SK-N-SH (cell line): Measurements from ENCODE around the gene SKA2. TPM values are rescaled to one million over a fixed set of nuclear protein-coding genes. Genes with fewer than 3 reads are reported as not detected.

Source experiments
- CTCF ChIA-PET: fragments of 300-600, 350-600 bp; formaldehyde crosslinking; extraction: SDS; loops from one replicate; lab custom pipeline; 2021; lab: Yijun Ruan, JAX
- POLR2A ChIA-PET: fragments of 350-600 bp; sonication (Branson Sonifier 250); formaldehyde crosslinking; extraction: SDS; loops from one replicate; lab custom pipeline; 2020; ENCODE audit warnings: antibody characterized with exemption, inconsistent platforms; lab: Yijun Ruan, JAX
- DNase-seq: peaks from one replicate; pipeline ENCODE4 v3.0.0; 2012
- H2AFZ ChIP-seq: fragments of 200-600 bp; sonication (generic); 2 replicates; pipeline ENCODE4 v1.8.1; 2016; ENCODE audit warnings: antibody characterized with exemption, mild to moderate bottlenecking, low read depth
- H3F3A ChIP-seq: fragments of 200-600 bp; sonication (generic); replicated peaks from 2 replicates; pipeline ENCODE3; 2016; ENCODE audit warnings: antibody characterized with exemption, mild to moderate bottlenecking; ENCODE audit not compliant: insufficient read depth
- H3K27ac ChIP-seq, 2 experiments: fragments of 200-500 bp in 1 of 2; fragments of 200-600 bp in 1 of 2; sonication (Bioruptor generic) in 1 of 2; sonication (generic), shearing (Covaris generic) in 1 of 2; 2 replicates each; pipeline versions ENCODE4 v1.5.1 to v1.6.1; 2014 to 2016; ENCODE audit warnings: low read depth in 2 of 2, inconsistent platforms in 1 of 2, low read length in 1 of 2, mild to moderate bottlenecking in 1 of 2, mixed read lengths in 1 of 2
- H3K27me3 ChIP-seq: fragments of 200-600 bp; sonication (generic), shearing (Covaris generic); 2 replicates; pipeline ENCODE4 v1.6.1; 2016; ENCODE audit warnings: mixed run types; ENCODE audit not compliant: insufficient read depth
- H3K36me3 ChIP-seq, 2 experiments: fragments of 200-500 bp in 1 of 2; fragments of 200-600 bp in 1 of 2; sonication (Bioruptor generic) in 1 of 2; sonication (generic) in 1 of 2; replicated peaks in 1 of 2; 2 replicates each; pipeline versions ENCODE3 to v1.5.1; 2014 to 2016; ENCODE audit warnings: low read length in 1 of 2, mild to moderate bottlenecking in 1 of 2; ENCODE audit not compliant: insufficient read depth in 2 of 2, control insufficient read depth in 1 of 2
- H3K4me1 ChIP-seq, 2 experiments: fragments of 200-500 bp in 1 of 2; fragments of 200-600 bp in 1 of 2; sonication (Bioruptor generic) in 1 of 2; sonication (generic), shearing (Covaris generic) in 1 of 2; 2 replicates each; pipeline versions ENCODE4 v1.5.1 to v1.6.1; 2014 to 2016; ENCODE audit warnings: low read depth in 1 of 2, low read length in 1 of 2, mixed run types in 1 of 2; ENCODE audit not compliant: insufficient read depth in 2 of 2, control insufficient read depth in 1 of 2
- H3K4me2 ChIP-seq: fragments of 200-600 bp; sonication (generic), shearing (Covaris generic); 2 replicates; pipeline ENCODE4 v1.6.1; 2017; ENCODE audit warnings: mixed run types
- H3K4me3 ChIP-seq, 2 experiments: fragments of 200-500 bp in 1 of 2; fragments of 200-600 bp in 1 of 2; sonication (Bioruptor generic) in 1 of 2; sonication (generic), shearing (Covaris generic) in 1 of 2; 2 replicates each; pipeline versions ENCODE4 v1.5.1 to v1.8.1; 2014 to 2016; ENCODE audit warnings: low read depth in 2 of 2, inconsistent platforms in 1 of 2, low read length in 1 of 2, mild to moderate bottlenecking in 1 of 2, mixed read lengths in 1 of 2, moderate library complexity in 1 of 2
- H3K79me2 ChIP-seq: fragments of 200-600 bp; sonication (generic); 2 replicates; pipeline ENCODE4 v1.8.1; 2017; ENCODE audit warnings: mild to moderate bottlenecking; ENCODE audit not compliant: insufficient read depth
- H3K9ac ChIP-seq: fragments of 200-600 bp; sonication (generic); 2 replicates; pipeline ENCODE4 v1.6.1; 2017; ENCODE audit warnings: mixed run types
- H3K9me2 ChIP-seq: fragments of 200-600 bp; sonication (generic); 2 replicates; pipeline ENCODE4 v1.6.1; 2017; ENCODE audit warnings: mixed run types
- H3K9me3 ChIP-seq: fragments of 200-600 bp; sonication (generic); 2 replicates; pipeline ENCODE4 v1.6.1; 2017; ENCODE audit warnings: mixed run types, mild to moderate bottlenecking, moderate library complexity
- H4K20me1 ChIP-seq: fragments of 200-600 bp; sonication (generic); 2 replicates; pipeline ENCODE4 v1.6.1; 2017; ENCODE audit warnings: mild to moderate bottlenecking, mixed run types; ENCODE audit not compliant: insufficient read depth
- CHD2 ChIP-seq: fragments of 150-350 bp; IDR thresholded peaks from 2 replicates; pipeline ENCODE4 v1.6.1; 2018; ENCODE audit warnings: low read length; ENCODE audit not compliant: partially characterized antibody
- ELF1 ChIP-seq: IDR thresholded peaks from 2 replicates; pipeline ENCODE4 v1.4.0; 2012
- FOSL2 ChIP-seq: IDR thresholded peaks from 2 replicates; pipeline ENCODE4 v1.4.0; 2012; ENCODE audit warnings: low read depth, mild to moderate bottlenecking, moderate library complexity, borderline replicate concordance
- FOXJ3 ChIP-seq: sonication (generic); formaldehyde crosslinking; IDR thresholded peaks from 2 replicates; pipeline ENCODE4 v1.5.1; 2020; ENCODE audit warnings: mild to moderate bottlenecking, missing genetic modification reagents
- GABPA ChIP-seq: IDR thresholded peaks from 2 replicates; pipeline ENCODE4 v1.4.0; 2012; ENCODE audit warnings: low read depth, mild to moderate bottlenecking
- GATA2 ChIP-seq: sonication (generic); formaldehyde crosslinking; IDR thresholded peaks from 2 replicates; pipeline ENCODE4 v1.5.0; 2020; ENCODE audit warnings: mild to moderate bottlenecking, missing genetic modification reagents
- NFIC ChIP-seq: IDR thresholded peaks from 2 replicates; pipeline ENCODE4 v1.4.0; 2012; ENCODE audit warnings: borderline replicate concordance
- POLR2AphosphoS5 ChIP-seq: IDR thresholded peaks from 2 replicates; pipeline ENCODE4 v1.6.1; 2012; ENCODE audit warnings: low read depth, low read length
- RCOR1 ChIP-seq: fragments of 150-350 bp; IDR thresholded peaks from 2 replicates; pipeline ENCODE4 v1.6.1; 2017; ENCODE audit warnings: antibody characterized with exemption, low read length
- TEAD4 ChIP-seq: IDR thresholded peaks from 2 replicates; pipeline ENCODE4 v1.4.0; 2012; ENCODE audit warnings: mild to moderate bottlenecking, borderline replicate concordance; ENCODE audit not compliant: insufficient read depth
- USF2 ChIP-seq: fragments of 150-350 bp; IDR thresholded peaks from 2 replicates; pipeline ENCODE4 v1.6.1; 2017; ENCODE audit warnings: antibody characterized with exemption, low read length, low read depth, borderline replicate concordance
- ZBTB33 ChIP-seq: IDR thresholded peaks from 2 replicates; pipeline ENCODE4 v1.4.0; 2012; ENCODE audit warnings: low read depth, borderline replicate concordance
- WGBS: methylation state at CpG from one replicate; pipeline ENCODE4 v1.1.6; 2017; ENCODE audit warnings: low lambda C conversion rate; 5-methylcytosine and 5-hydroxymethylcytosine counted together
- polyA plus RNA-seq, 3 experiments: library from polyadenylated mRNA; depleted of rRNA; stranded (reverse); fragments of >200 nt; gene quantifications; 2 replicates each; pipeline ENCODE4 v1.2.3, GENCODE V29; 2012
- TF ChIP-seq, protein P1 (sequence below): fragments of 200-600 bp; sonication (generic); IDR thresholded peaks from 2 replicates; pipeline ENCODE4 v1.6.1; 2017; ENCODE audit warnings: antibody characterized with exemption, mild to moderate bottlenecking, moderate library complexity
- TF ChIP-seq, protein P2 (sequence below): fragments of 150-350 bp; IDR thresholded peaks from 2 replicates; pipeline ENCODE4 v1.6.1; 2016; ENCODE audit warnings: mild to moderate bottlenecking, low read depth, low read length

SKA2 gene
- polyA plus RNA-seq, 1 of the 3 experiments (the other 2 are of a cell fraction): 12.8 TPM

DNA sequence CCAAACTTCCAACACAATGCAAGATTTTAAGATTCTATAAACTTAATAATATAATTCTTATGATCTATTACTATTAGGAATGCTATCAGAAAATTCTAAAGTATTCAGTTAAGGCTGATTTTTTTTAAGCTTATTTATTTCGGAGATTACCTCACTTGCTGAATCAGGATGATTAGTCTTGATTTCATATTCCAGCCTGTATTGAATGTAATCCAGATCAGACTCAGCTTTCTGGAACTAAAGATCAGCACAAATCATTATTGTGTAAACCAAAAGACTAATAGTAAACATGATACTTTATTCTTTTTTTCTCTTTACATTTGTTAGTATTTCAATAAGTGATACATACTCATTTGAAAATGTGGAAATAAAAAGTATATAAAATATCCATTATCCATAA lies 23.9 kb downstream of the SKA2 start:
- CTCF ChIA-PET: no interaction called here
- Histone ChIP-seq H3K4me1 (no peaks in the 10 kb centered on the region), H2AFZ (peak overlapping the region; percentile 14; the same call in 1 of the 2 replicates), H3F3A (peaks cover 13% of the 10 kb centered on the region), H3K9me2 (no peaks in the 10 kb centered on the region), H3K4me2 (no peak overlapping the region), H3K9me3 (no peaks in the 10 kb centered on the region), H3K4me3 (no peak overlapping the region), H3K79me2 (peaks cover 96% of the 10 kb centered on the region), H3K36me3 (peaks cover 0 to 26% of the 10 kb centered on the region in 2 experiments), H4K20me1 (no peaks in the 10 kb centered on the region), H3K9ac (no peak overlapping the region), H3K27me3 (no peaks in the 10 kb centered on the region), H3K27ac (no peak overlapping the region; a peak in 1 of 4 replicates)
- WGBS: 93% methylated on average over 1 of the region's 1 CpG
- POLR2A ChIA-PET: no interaction called here
- no peak for TF ChIP-seq NFIC
- no peak for TF ChIP-seq FOXJ3 (CRISPR knock-in tag)
- TF ChIP-seq FOSL2: no peak
- TF ChIP-seq GABPA: no peak
- no peak for TF ChIP-seq TEAD4
- TF ChIP-seq, protein P1, sequence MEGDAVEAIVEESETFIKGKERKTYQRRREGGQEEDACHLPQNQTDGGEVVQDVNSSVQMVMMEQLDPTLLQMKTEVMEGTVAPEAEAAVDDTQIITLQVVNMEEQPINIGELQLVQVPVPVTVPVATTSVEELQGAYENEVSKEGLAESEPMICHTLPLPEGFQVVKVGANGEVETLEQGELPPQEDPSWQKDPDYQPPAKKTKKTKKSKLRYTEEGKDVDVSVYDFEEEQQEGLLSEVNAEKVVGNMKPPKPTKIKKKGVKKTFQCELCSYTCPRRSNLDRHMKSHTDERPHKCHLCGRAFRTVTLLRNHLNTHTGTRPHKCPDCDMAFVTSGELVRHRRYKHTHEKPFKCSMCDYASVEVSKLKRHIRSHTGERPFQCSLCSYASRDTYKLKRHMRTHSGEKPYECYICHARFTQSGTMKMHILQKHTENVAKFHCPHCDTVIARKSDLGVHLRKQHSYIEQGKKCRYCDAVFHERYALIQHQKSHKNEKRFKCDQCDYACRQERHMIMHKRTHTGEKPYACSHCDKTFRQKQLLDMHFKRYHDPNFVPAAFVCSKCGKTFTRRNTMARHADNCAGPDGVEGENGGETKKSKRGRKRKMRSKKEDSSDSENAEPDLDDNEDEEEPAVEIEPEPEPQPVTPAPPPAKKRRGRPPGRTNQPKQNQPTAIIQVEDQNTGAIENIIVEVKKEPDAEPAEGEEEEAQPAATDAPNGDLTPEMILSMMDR: no peak
- TF ChIP-seq ZBTB33: no peak
- TF ChIP-seq GATA2 (CRISPR knock-in tag): no peak
- no peak for DNase-seq

DNA sequence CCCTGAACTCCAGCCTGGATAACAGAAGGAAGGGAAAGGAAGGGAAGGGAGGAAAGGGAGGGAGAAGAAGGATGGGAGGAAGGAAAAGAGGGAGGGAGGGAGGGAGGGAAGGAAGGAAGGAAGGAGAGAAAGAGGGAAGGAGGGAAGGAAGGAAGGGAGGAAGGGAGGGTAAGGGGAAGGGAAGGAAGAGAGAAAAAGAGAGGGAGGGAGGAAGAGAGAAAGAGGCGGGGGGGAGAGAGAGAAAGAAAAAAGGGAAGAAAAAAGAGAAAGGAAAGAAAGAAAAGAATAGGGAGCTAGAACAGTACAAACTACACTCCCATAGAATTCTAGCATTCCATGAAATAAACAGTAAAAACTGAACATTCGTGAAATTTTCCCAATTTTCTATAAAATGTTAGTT lies 25.2 kb downstream of the SKA2 start:
- Histone ChIP-seq H3F3A (peaks cover 13% of the 10 kb centered on the region), H3K27me3 (no peaks in the 10 kb centered on the region), H3K4me2 (no peak overlapping the region), H3K4me1 (no peaks in the 10 kb centered on the region), H3K36me3 (peaks cover 0 to 26% of the 10 kb centered on the region in 2 experiments), H3K9me2 (no peaks in the 10 kb centered on the region), H3K9me3 (no peaks in the 10 kb centered on the region), H4K20me1 (no peaks in the 10 kb centered on the region), H3K27ac (no peak overlapping the region), H3K9ac (no peak overlapping the region), H2AFZ (no peak overlapping the region), H3K79me2 (peaks cover 92% of the 10 kb centered on the region), H3K4me3 (no peak overlapping the region)
- ChIA-PET CTCF (interaction anchor here (0.7 kb wide), 1 partner anchor 22 kb away, joined by 3 read pairs; no protein-coding TSS in a partner anchor), POLR2A (no interaction called here)
- DNase-seq: no peak
- TF ChIP-seq POLR2AphosphoS5: no peak
- TF ChIP-seq USF2: no peak
- TF ChIP-seq ELF1: no peak
- TF ChIP-seq, protein P2, sequence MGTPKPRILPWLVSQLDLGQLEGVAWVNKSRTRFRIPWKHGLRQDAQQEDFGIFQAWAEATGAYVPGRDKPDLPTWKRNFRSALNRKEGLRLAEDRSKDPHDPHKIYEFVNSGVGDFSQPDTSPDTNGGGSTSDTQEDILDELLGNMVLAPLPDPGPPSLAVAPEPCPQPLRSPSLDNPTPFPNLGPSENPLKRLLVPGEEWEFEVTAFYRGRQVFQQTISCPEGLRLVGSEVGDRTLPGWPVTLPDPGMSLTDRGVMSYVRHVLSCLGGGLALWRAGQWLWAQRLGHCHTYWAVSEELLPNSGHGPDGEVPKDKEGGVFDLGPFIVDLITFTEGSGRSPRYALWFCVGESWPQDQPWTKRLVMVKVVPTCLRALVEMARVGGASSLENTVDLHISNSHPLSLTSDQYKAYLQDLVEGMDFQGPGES: no peak
- no peak for TF ChIP-seq CHD2
- no peak for TF ChIP-seq RCOR1
- 71% methylated on average over 2 of the region's 2 CpGs for WGBS
